ENCODE measurements around the gene TEF.

TEF gene

DNA sequence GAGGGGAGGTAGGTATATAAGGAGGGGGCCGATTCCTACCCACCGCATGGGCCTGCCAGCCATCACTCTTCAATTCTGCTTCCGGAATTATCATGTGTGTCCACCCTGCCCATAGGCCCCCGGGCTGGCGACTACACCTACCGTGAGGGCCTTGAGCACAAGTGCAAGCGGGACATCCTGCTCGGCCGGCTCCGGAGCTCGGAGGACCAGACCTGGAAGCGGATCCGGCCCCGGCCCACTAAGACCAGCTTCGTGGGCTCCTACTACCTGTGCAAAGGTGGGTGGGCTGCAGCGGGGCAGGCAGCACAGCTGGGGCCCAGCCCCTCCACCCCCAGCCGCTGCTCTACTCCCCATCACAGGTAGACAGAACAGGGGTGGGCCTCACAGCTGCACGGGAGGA, 38.4 kb upstream of the TEF start:
- Histone ChIP-seq H3K27me3 (ENCODE audit: insufficient read depth, poor library complexity, severe bottlenecking) (no peaks in the 10 kb centered on the region), H3K4me3 (replicated peaks; ENCODE audit: insufficient read depth, low read length) (no peak overlapping the region), H3K27ac (replicated peaks) (no peak overlapping the region)
- no peak for TF ChIP-seq CTCF (IDR thresholded peaks at IDR 0.05; ENCODE audit: insufficient read depth, low read length)
- no peak for TF ChIP-seq SPI1 (IDR thresholded peaks at IDR 0.05; ENCODE audit: borderline replicate concordance, low read depth)
- TF ChIP-seq GABPA (IDR thresholded peaks at IDR 0.05; ENCODE audit: low read depth), result no peak
- no peak for TF ChIP-seq POLR2AphosphoS5 (IDR thresholded peaks at IDR 0.05; ENCODE audit: low read depth)
- TF ChIP-seq, protein P1, sequence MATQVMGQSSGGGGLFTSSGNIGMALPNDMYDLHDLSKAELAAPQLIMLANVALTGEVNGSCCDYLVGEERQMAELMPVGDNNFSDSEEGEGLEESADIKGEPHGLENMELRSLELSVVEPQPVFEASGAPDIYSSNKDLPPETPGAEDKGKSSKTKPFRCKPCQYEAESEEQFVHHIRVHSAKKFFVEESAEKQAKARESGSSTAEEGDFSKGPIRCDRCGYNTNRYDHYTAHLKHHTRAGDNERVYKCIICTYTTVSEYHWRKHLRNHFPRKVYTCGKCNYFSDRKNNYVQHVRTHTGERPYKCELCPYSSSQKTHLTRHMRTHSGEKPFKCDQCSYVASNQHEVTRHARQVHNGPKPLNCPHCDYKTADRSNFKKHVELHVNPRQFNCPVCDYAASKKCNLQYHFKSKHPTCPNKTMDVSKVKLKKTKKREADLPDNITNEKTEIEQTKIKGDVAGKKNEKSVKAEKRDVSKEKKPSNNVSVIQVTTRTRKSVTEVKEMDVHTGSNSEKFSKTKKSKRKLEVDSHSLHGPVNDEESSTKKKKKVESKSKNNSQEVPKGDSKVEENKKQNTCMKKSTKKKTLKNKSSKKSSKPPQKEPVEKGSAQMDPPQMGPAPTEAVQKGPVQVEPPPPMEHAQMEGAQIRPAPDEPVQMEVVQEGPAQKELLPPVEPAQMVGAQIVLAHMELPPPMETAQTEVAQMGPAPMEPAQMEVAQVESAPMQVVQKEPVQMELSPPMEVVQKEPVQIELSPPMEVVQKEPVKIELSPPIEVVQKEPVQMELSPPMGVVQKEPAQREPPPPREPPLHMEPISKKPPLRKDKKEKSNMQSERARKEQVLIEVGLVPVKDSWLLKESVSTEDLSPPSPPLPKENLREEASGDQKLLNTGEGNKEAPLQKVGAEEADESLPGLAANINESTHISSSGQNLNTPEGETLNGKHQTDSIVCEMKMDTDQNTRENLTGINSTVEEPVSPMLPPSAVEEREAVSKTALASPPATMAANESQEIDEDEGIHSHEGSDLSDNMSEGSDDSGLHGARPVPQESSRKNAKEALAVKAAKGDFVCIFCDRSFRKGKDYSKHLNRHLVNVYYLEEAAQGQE (IDR thresholded peaks at IDR 0.05; ENCODE audit: insufficient replicate concordance, low read depth), result no peak
- no peak for DNase-seq (ENCODE audit: low read depth in 1 of 2, low spot score in 1 of 2)

DNA sequence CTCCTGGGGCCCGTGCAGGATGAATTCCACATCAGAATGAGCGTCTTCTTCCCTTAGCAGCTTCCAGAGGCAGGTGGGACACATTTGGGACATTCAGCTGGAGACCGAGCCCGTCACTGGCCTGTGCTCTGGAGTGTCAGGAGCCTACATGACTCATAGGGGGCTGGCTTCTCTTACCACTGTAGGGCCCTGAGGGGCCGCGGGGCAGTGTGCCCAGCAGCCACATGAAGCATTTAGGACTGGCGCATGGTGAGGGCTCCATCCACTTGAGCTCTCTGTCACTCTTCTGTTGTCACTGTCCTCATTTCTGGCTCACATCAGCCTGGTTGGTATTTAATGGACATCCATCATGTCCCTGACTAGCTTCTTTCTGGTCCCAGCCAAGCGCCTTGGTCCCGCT, 38.0 kb upstream of the TEF start:
- no peak for DNase-seq (ENCODE audit: low read depth in 1 of 2, low spot score in 1 of 2)
- H3K4me3 ChIP-seq (replicated peaks; ENCODE audit: insufficient read depth, low read length), result no peak overlapping the region
- H3K27me3 ChIP-seq (ENCODE audit: insufficient read depth, poor library complexity, severe bottlenecking), result no peaks in the 10 kb centered on the region
- H3K27ac ChIP-seq (replicated peaks), result no peak overlapping the region
- no peak for TF ChIP-seq GABPA (IDR thresholded peaks at IDR 0.05; ENCODE audit: low read depth)
- no peak for TF ChIP-seq SPI1 (IDR thresholded peaks at IDR 0.05; ENCODE audit: borderline replicate concordance, low read depth)
- no peak for TF ChIP-seq CTCF (IDR thresholded peaks at IDR 0.05; ENCODE audit: insufficient read depth, low read length)
- no peak for TF ChIP-seq POLR2AphosphoS5 (IDR thresholded peaks at IDR 0.05; ENCODE audit: low read depth)
- TF ChIP-seq, protein P1 (IDR thresholded peaks at IDR 0.05; ENCODE audit: insufficient replicate concordance, low read depth), result no peak

- Histone ChIP-seq H3K4me3 (replicated peaks; ENCODE audit: insufficient read depth, low read length) (no peak overlapping the region), H3K27me3 (ENCODE audit: insufficient read depth, poor library complexity, severe bottlenecking) (no peaks in the 10 kb centered on the region), H3K27ac (replicated peaks) (no peak overlapping the region)
- TF ChIP-seq, protein P1 (IDR thresholded peaks at IDR 0.05; ENCODE audit: insufficient replicate concordance, low read depth), result no peak
- no peak for TF ChIP-seq SPI1 (IDR thresholded peaks at IDR 0.05; ENCODE audit: borderline replicate concordance, low read depth)
- TF ChIP-seq POLR2AphosphoS5 (IDR thresholded peaks at IDR 0.05; ENCODE audit: low read depth), result no peak
- no peak for TF ChIP-seq GABPA (IDR thresholded peaks at IDR 0.05; ENCODE audit: low read depth)
- TF ChIP-seq CTCF (IDR thresholded peaks at IDR 0.05; ENCODE audit: insufficient read depth, low read length), result no peak
- DNase-seq (ENCODE audit: low read depth in 1 of 2, low spot score in 1 of 2), result no peak
Measured at GRCh38 chr22:41344189-41344788, 37.5 kb upstream of the TEF start.
